OCI-LY1 (cell line): ENCODE measurements around the gene SEPTIN2.

Experiments
- EZH2 ChIP-seq: fragments of 200-600 bp; sonication (generic), shearing (Covaris generic); IDR thresholded peaks from 2 replicates; pipeline ENCODE4 v1.8.0; 2017; ENCODE audit warnings: borderline replicate concordance, mixed run types, mild to moderate bottlenecking, antibody characterized with exemption, low read length, moderate library complexity, mixed read lengths
- TF ChIP-seq, protein P1 (sequence below): fragments of 200-600 bp; sonication (generic), shearing (Covaris generic); IDR thresholded peaks from 2 replicates; pipeline ENCODE4 v1.5.1; 2017; ENCODE audit warnings: mild to moderate bottlenecking, antibody characterized with exemption, low read length, moderate library complexity, mixed read lengths

DNA sequence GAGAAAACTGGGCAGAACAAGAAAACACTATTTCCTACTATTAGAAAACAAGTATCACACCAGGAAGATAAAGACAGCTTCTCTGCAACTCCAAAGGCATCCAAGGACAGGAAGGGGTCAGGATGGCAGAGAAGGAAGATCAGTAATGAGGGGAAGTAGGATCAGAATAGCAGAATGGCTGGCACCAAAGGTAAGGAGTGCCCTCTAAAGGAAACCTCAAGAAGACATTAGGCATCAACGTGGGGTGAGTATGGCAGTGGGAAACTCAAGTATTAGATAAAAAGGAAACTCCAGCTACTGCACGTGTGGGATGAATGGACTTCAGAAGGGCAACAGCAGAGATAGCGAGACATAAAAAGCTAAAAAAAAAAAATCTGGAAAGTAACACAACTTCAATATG lies 26.1 kb upstream of the SEPTIN2 start:
- TF ChIP-seq, protein P1, sequence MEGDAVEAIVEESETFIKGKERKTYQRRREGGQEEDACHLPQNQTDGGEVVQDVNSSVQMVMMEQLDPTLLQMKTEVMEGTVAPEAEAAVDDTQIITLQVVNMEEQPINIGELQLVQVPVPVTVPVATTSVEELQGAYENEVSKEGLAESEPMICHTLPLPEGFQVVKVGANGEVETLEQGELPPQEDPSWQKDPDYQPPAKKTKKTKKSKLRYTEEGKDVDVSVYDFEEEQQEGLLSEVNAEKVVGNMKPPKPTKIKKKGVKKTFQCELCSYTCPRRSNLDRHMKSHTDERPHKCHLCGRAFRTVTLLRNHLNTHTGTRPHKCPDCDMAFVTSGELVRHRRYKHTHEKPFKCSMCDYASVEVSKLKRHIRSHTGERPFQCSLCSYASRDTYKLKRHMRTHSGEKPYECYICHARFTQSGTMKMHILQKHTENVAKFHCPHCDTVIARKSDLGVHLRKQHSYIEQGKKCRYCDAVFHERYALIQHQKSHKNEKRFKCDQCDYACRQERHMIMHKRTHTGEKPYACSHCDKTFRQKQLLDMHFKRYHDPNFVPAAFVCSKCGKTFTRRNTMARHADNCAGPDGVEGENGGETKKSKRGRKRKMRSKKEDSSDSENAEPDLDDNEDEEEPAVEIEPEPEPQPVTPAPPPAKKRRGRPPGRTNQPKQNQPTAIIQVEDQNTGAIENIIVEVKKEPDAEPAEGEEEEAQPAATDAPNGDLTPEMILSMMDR = peak; percentile 27; the same call in 1 of the 2 replicates
- TF ChIP-seq EZH2 = no peak
